Measurements from ENCODE around the gene ZNF491. TPM values are rescaled to one million over a fixed set of nuclear protein-coding genes. Genes with fewer than 3 reads are reported as not detected.

The ZNF491 gene
- total and polyA plus RNA-seq, 2 of the 4 experiments (the other 2 are of a cell fraction): 1.5 to 3.6 TPM

- Histone ChIP-seq H3K4me1 (ENCODE audit: control insufficient read depth, insufficient read depth, low read length) (0 out of 2 replicates have a peak, but pooled peaks cover 2% of the 10 kb centered on the region), H2BK15ac (ENCODE audit: low read depth, low read length) (no peak overlapping the region), H2AK5ac (ENCODE audit: low read depth, low read length) (no peak overlapping the region), H2AK9ac (replicated peaks; ENCODE audit: low read depth, low read length, poor library complexity) (no peak overlapping the region), H3K4me3 (ENCODE audit: insufficient read depth, low read depth, low read length) (no peak overlapping the region), H3K23ac (ENCODE audit: low read depth, low read length) (no peak overlapping the region), H3K27ac (ENCODE audit: insufficient read depth, low read length) (no peak overlapping the region), H3K56ac (ENCODE audit: extremely low read depth, insufficient read depth, low read length) (no peak overlapping the region), H4K5ac (ENCODE audit: low read depth, low read length) (no peak overlapping the region), H3K36me3 (ENCODE audit: control insufficient read depth, insufficient read depth, low read length) (no peaks in the 10 kb centered on the region), H3K27me3 (ENCODE audit: control insufficient read depth, insufficient read depth, low read length) (no peaks in the 10 kb centered on the region), H2BK20ac (ENCODE audit: low read depth, low read length) (no peak overlapping the region), H3K4me2 (ENCODE audit: low read depth, low read length) (no peak overlapping the region), H3K9me1 (ENCODE audit: insufficient read depth, low read length) (no peaks in the 10 kb centered on the region), H3K9me3 (ENCODE audit: control insufficient read depth, insufficient read depth, low read length) (peaks cover 5% of the 10 kb centered on the region; the same call in 1 of the 2 replicates), H4K20me1 (ENCODE audit: insufficient read depth, low read length) (no peaks in the 10 kb centered on the region), H4K8ac (ENCODE audit: low read depth in 2 of 2, low read length in 2 of 2) (no peak overlapping the region), H3K79me1 (ENCODE audit: low read depth in 1 of 2, low read length in 2 of 2) (no peaks in the 10 kb centered on the region), H2BK5ac (ENCODE audit: low read depth, low read length, poor library complexity, severe bottlenecking) (no peak overlapping the region), H4K91ac (ENCODE audit: insufficient read depth, low read depth, low read length) (no peak overlapping the region), H2AFZ (replicated peaks; ENCODE audit: low read length, poor library complexity) (no peak overlapping the region), H2BK120ac (ENCODE audit: low read depth, low read length) (no peak overlapping the region), H3K9ac (ENCODE audit: low read depth, low read length) (no peak overlapping the region), H3K18ac (ENCODE audit: low read depth, low read length) (no peak overlapping the region), H3K4ac (ENCODE audit: low read depth, low read length) (no peak overlapping the region), H3K14ac (replicated peaks; ENCODE audit: low read depth, low read length) (no peak overlapping the region)
- TF ChIP-seq CTCF (conservative IDR thresholded peaks at IDR 0.05; ENCODE audit: low read depth, low read length) (no peak), FOS (IDR thresholded peaks at IDR 0.05; ENCODE audit: low read depth, low read length) (no peak), USF2 (IDR thresholded peaks at IDR 0.05; ENCODE audit: low read depth, low read length) (no peak), CHD1 (IDR thresholded peaks at IDR 0.05; ENCODE audit: low read depth, low read length) (no peak), SMC3 (IDR thresholded peaks at IDR 0.05; ENCODE audit: low read depth, low read length) (no peak)
- POLR2A ChIA-PET (ENCODE audit: unreplicated experiment): no interaction called here
- no peak for DNase-seq
- dilution Hi-C loops (cut with HindIII; ENCODE audit: low sequenced_read_pairs, unreplicated experiment) (no loop called here), in situ Hi-C loops (cut with MboI; ENCODE audit: low sequenced_read_pairs) (no loop called here), intact Hi-C loops (cut with micrococcal nuclease) (no loop called here)
- CTCF ChIA-PET: interaction anchor here (0.6 kb wide), 1 partner anchor 588 kb away, joined by 6 read pairs; no protein-coding TSS in a partner anchor
- no TSS peak for BruUV-seq (replicated peaks)
- no peak for ATAC-seq (ENCODE audit: low read depth)
These were observed 5.4 kb upstream of the ZNF491 start for GRCh38 chr19:11792942-11793341.

Data from IMR-90 (cell line).